DND-41 (cell line): ENCODE data around the gene DIS3L.

Experiments
- ATAC-seq: fragments of 200-7000 bp; cut with Tn5 transposase; 3 replicates; pipeline ENCODE4 v1.9.1; 2021; ENCODE audit warnings: low read depth; ENCODE audit not compliant: insufficient read depth
- DNase-seq: peaks from one replicate; pipeline ENCODE4 v3.0.0-alpha.2; 2020
- H2AFZ ChIP-seq: 2 replicates; pipeline ENCODE4 v1.6.0; 2012; ENCODE audit warnings: low read depth, low read length
- H3K27ac ChIP-seq: 2 replicates; pipeline ENCODE4 v1.5.1; 2012; ENCODE audit warnings: low read length, inconsistent platforms
- H3K27me3 ChIP-seq: fragments of 200-600 bp; sonication (generic); 2 replicates; pipeline ENCODE4 v1.6.0; 2012; ENCODE audit warnings: low read length, mild to moderate bottlenecking, inconsistent platforms; ENCODE audit not compliant: insufficient read depth, poor library complexity
- H3K36me3 ChIP-seq: 2 replicates; pipeline ENCODE4 v1.5.1; 2012; ENCODE audit warnings: low read length, inconsistent platforms; ENCODE audit not compliant: insufficient read depth
- H3K4me1 ChIP-seq: 2 replicates; pipeline ENCODE4 v1.5.1; 2012; ENCODE audit warnings: mild to moderate bottlenecking, low read length; ENCODE audit not compliant: insufficient read depth
- H3K4me2 ChIP-seq: 2 replicates; pipeline ENCODE4 v1.6.0; 2012; ENCODE audit warnings: mild to moderate bottlenecking, moderate library complexity, low read length, inconsistent platforms; ENCODE audit not compliant: insufficient read depth
- H3K4me3 ChIP-seq, 2 experiments: fragments of 200-600 bp in 1 of 2; shearing (Covaris generic) in 1 of 2; 2 replicates each; pipeline ENCODE4 v1.5.1; 2012 to 2016; ENCODE audit warnings: inconsistent platforms in 2 of 2, low read length in 2 of 2, mild to moderate bottlenecking in 2 of 2, low read depth in 1 of 2, moderate library complexity in 1 of 2
- H3K79me2 ChIP-seq: 2 replicates; pipeline ENCODE4 v1.6.0; 2012; ENCODE audit warnings: low read length, inconsistent platforms; ENCODE audit not compliant: insufficient read depth
- H3K9ac ChIP-seq: 2 replicates; pipeline ENCODE4 v1.6.0; 2012; ENCODE audit warnings: low read depth, mild to moderate bottlenecking, inconsistent platforms, low read length, moderate library complexity
- H3K9me3 ChIP-seq: 2 replicates; pipeline ENCODE4 v1.5.1; 2012; ENCODE audit warnings: low read length, moderate library complexity, mild to moderate bottlenecking, inconsistent platforms; ENCODE audit not compliant: insufficient read depth, severe bottlenecking
- H4K20me1 ChIP-seq: 2 replicates; pipeline ENCODE4 v1.6.0; 2012; ENCODE audit warnings: low read length; ENCODE audit not compliant: insufficient read depth
- EZH2 ChIP-seq: IDR thresholded peaks from 3 replicates; pipeline ENCODE4 v1.6.1; 2012; ENCODE audit warnings: borderline replicate concordance, low read depth, mild to moderate bottlenecking, moderate library complexity, low read length, inconsistent platforms; ENCODE audit not compliant: severe bottlenecking
- TF ChIP-seq, protein P1 (sequence below): IDR thresholded peaks from 2 replicates; pipeline ENCODE4 v1.5.1; 2012; ENCODE audit warnings: borderline replicate concordance, low read length, moderate library complexity, mild to moderate bottlenecking; ENCODE audit not compliant: poor library complexity, severe bottlenecking; ENCODE audit errors: extremely low read depth

DIS3L gene

DNA sequence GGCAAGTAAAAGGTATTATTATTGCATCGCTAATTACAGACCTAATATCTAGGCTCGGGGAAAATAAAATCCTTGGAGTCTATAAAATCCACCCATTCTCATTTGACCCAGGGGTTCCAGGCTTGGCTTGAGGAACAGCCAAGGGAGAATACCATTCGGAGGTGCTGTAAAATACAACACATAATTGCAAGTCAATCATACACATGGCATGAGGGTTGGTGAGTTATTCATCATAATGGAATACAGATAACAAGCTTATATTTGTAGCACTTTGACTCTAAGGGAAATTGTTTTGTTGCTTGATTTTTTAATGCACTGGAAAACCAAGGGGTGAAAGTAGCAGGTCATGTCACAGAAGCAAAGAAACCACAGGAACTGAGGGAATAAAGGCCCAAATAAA, 16.8 kb upstream of the DIS3L start:
- no peak overlapping the region for H3K27ac ChIP-seq
- H3K27me3 ChIP-seq: no peaks in the 10 kb centered on the region
- TF ChIP-seq, protein P1, sequence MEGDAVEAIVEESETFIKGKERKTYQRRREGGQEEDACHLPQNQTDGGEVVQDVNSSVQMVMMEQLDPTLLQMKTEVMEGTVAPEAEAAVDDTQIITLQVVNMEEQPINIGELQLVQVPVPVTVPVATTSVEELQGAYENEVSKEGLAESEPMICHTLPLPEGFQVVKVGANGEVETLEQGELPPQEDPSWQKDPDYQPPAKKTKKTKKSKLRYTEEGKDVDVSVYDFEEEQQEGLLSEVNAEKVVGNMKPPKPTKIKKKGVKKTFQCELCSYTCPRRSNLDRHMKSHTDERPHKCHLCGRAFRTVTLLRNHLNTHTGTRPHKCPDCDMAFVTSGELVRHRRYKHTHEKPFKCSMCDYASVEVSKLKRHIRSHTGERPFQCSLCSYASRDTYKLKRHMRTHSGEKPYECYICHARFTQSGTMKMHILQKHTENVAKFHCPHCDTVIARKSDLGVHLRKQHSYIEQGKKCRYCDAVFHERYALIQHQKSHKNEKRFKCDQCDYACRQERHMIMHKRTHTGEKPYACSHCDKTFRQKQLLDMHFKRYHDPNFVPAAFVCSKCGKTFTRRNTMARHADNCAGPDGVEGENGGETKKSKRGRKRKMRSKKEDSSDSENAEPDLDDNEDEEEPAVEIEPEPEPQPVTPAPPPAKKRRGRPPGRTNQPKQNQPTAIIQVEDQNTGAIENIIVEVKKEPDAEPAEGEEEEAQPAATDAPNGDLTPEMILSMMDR: no peak
- TF ChIP-seq EZH2: no peak
- H3K9ac ChIP-seq: no peak overlapping the region
- H3K4me1 ChIP-seq: no peaks in the 10 kb centered on the region
- H3K4me3 ChIP-seq: no peak overlapping the region
- H3K9me3 ChIP-seq: no peaks in the 10 kb centered on the region
- ATAC-seq (no peak), DNase-seq (no peak)
- no peaks in the 10 kb centered on the region for H4K20me1 ChIP-seq
- H2AFZ ChIP-seq: no peak overlapping the region
- H3K4me2 ChIP-seq: no peak overlapping the region
- H3K79me2 ChIP-seq: no peaks in the 10 kb centered on the region
- H3K36me3 ChIP-seq: no peaks in the 10 kb centered on the region

DNA sequence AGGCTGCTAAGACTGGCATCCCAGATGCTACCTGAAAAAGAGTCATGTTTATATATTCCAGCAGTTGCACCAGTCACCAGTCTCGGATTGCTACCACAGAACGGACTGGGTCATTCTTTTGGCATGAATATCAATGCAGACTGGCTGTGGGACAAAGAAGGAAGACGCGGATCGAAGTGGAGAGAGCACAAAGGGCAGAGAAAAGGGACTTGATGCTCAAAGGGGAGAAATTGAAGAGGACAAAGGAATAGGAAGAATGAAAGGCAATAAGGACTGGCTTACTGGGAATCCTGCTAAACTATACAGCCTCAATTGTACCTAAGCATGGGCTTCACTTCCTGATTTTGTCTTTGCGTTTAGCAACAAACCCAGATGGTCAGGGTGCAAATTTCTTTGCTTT, 15.3 kb upstream of the DIS3L start:
- H3K9me3 ChIP-seq: no peaks in the 10 kb centered on the region
- ATAC-seq: no peak
- H3K27ac ChIP-seq: no peak overlapping the region
- no peak overlapping the region for H2AFZ ChIP-seq
- H3K4me2 ChIP-seq: no peak overlapping the region
- H3K4me1 ChIP-seq: no peaks in the 10 kb centered on the region
- no peak overlapping the region for H3K4me3 ChIP-seq
- H4K20me1 ChIP-seq: no peaks in the 10 kb centered on the region
- H3K27me3 ChIP-seq: no peaks in the 10 kb centered on the region
- no peaks in the 10 kb centered on the region for H3K79me2 ChIP-seq
- no peaks in the 10 kb centered on the region for H3K36me3 ChIP-seq
- no peak for DNase-seq
- H3K9ac ChIP-seq: no peak overlapping the region
- TF ChIP-seq, protein P1: no peak
- no peak for TF ChIP-seq EZH2

DNA sequence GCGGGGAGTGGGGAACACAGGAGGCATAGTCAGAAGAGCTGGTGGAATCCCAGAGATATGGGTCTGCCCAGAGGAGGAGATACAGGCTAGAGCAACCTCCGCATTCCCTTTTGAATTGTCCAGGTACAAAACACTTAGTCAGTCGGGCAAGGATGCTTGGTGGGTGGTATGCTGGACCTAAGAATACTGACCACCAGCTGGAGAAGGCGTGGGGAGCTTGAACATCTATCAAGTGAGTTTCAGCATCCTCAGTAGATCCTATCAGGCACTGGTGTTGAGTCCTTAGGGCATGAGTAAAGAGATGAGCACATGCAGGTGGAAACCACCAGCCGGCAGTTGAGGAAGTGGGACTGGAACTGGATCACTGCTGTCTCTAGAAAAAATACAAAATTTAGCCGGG, 14.7 kb upstream of the DIS3L start:
- no peak for TF ChIP-seq EZH2
- TF ChIP-seq, protein P1: no peak
- ATAC-seq: no peak
- Histone ChIP-seq H3K4me2 (no peak overlapping the region), H3K9me3 (no peaks in the 10 kb centered on the region), H3K27ac (no peak overlapping the region), H3K79me2 (no peaks in the 10 kb centered on the region), H4K20me1 (no peaks in the 10 kb centered on the region), H3K4me1 (no peaks in the 10 kb centered on the region), H3K9ac (no peak overlapping the region), H3K27me3 (no peaks in the 10 kb centered on the region), H3K4me3 (no peak overlapping the region), H2AFZ (no peak overlapping the region), H3K36me3 (no peaks in the 10 kb centered on the region)
- DNase-seq: no peak

DNA sequence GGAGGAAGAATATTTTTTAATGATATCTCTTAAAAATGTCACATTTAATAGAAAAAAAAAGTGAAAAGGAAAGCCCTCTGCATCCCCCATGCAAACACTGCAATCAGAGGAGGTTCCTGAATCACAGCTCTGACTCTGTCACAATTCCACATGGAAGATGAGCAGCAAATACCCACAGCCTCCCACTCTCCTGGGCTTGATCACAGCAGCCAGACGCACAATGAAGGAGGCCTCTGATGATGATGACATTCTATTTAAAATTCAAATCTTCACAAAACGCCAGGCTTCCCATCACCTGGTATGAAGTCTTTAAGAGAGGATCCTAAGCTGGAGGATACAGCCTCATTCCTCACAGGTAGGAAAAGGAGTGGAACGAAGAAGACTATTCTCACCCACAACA, 9.1 kb upstream of the DIS3L start:
- Histone ChIP-seq H3K27me3 (no peaks in the 10 kb centered on the region), H3K9ac (no peak overlapping the region), H3K79me2 (no peaks in the 10 kb centered on the region), H2AFZ (no peak overlapping the region), H3K4me2 (no peak overlapping the region), H3K4me3 (no peak overlapping the region), H3K4me1 (no peaks in the 10 kb centered on the region), H3K27ac (no peak overlapping the region), H3K9me3 (no peaks in the 10 kb centered on the region), H3K36me3 (no peaks in the 10 kb centered on the region), H4K20me1 (no peaks in the 10 kb centered on the region)
- TF ChIP-seq, protein P1: no peak
- no peak for TF ChIP-seq EZH2
- ATAC-seq: no peak
- no peak for DNase-seq
